ENCODE measurements around the gene OTULIN.

Gene OTULIN

DNA sequence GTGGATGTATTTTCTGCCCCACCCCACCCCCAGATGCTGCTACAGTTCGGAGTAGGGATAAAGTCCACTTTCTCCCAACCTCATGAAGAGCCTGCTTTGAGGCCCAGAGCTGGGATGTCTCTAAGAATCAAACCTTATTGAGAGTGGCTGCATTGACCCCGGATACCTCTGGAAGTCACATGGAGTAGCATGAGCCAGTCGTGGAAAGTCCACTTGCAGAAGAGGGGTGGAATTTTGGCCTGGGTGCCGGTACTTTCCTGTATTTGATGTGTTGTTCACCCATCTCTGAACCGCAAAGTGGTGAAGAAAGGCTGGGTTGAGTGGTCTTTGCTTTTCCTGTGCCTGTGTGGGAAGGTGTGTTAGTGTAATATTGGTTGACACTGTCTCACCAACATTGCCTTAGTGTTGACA lies 3.7 kb downstream of the OTULIN start:
- no peaks in the 10 kb centered on the region for H3F3A ChIP-seq (ENCODE audit: low read depth)
- no peaks in the 10 kb centered on the region for H3K36me3 ChIP-seq (ENCODE audit: insufficient read depth, low read length)
- peak overlapping the region; percentile 82 for H3K4me3 ChIP-seq (ENCODE audit: low read length, poor library complexity, severe bottlenecking)
- H3K4me1 ChIP-seq (ENCODE audit: insufficient read depth, low read length, poor library complexity, severe bottlenecking) = peaks cover 80% of the 10 kb centered on the region
- H3K9me3 ChIP-seq (ENCODE audit: insufficient read depth, low read depth, low read length) = no peaks in the 10 kb centered on the region
- TF ChIP-seq EZH2phosphoT487 (IDR thresholded peaks at IDR 0.05; ENCODE audit: borderline replicate concordance) = no peak
- no peak for TF ChIP-seq CTCF (conservative IDR thresholded peaks at IDR 0.05; ENCODE audit: low read length)
- H3K9ac ChIP-seq (ENCODE audit: low read depth, low read length, poor library complexity, severe bottlenecking) = peak overlapping the region; percentile 89
- peak overlapping the region; percentile 97 for H3K4me2 ChIP-seq (ENCODE audit: low read depth, low read length, poor library complexity, severe bottlenecking)
- H2AFZ ChIP-seq (ENCODE audit: low read length) = no peak overlapping the region
- peaks cover 91% of the 10 kb centered on the region for H3K79me2 ChIP-seq (ENCODE audit: insufficient read depth, low read length)
- H3K9me2 ChIP-seq (replicated peaks; ENCODE audit: low read depth, low read length) = no peaks in the 10 kb centered on the region
- H4K20me1 ChIP-seq (ENCODE audit: insufficient read depth, low read length, poor library complexity, severe bottlenecking) = peaks cover 82% of the 10 kb centered on the region
- no peaks in the 10 kb centered on the region for H3K27me3 ChIP-seq (ENCODE audit: insufficient read depth, low read length, poor library complexity, severe bottlenecking)

DNA sequence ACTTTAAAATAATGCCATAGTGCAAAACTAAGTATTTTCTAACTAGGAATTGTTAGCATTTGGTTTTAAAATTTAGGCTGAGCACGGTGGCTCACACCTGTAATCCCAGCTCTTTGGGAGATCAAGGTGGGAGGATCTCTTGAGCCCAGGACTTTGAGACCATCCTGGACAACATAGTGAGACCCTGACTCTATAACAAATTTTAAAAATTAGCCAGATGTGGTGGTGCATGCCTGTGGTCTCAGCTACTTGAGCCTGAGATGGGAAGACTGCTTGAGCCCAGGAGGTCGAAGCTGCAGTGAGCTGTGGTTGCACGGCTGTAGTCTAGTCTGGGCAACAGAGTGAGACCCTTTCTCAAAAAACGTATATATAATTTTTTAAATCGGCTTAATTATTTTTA lies 4.9 kb downstream of the OTULIN start:
- Histone ChIP-seq H3K9ac (ENCODE audit: low read depth, low read length, poor library complexity, severe bottlenecking) (no peak overlapping the region), H2AFZ (ENCODE audit: low read length) (no peak overlapping the region), H3K9me2 (replicated peaks; ENCODE audit: low read depth, low read length) (no peaks in the 10 kb centered on the region), H3K4me2 (ENCODE audit: low read depth, low read length, poor library complexity, severe bottlenecking) (peak overlapping the region; percentile 97), H3K27me3 (ENCODE audit: insufficient read depth, low read length, poor library complexity, severe bottlenecking) (no peaks in the 10 kb centered on the region), H3K4me1 (ENCODE audit: insufficient read depth, low read length, poor library complexity, severe bottlenecking) (peaks cover 75% of the 10 kb centered on the region), H3K9me3 (ENCODE audit: insufficient read depth, low read depth, low read length) (no peaks in the 10 kb centered on the region), H3K79me2 (ENCODE audit: insufficient read depth, low read length) (peaks cover 97% of the 10 kb centered on the region), H4K20me1 (ENCODE audit: insufficient read depth, low read length, poor library complexity, severe bottlenecking) (peaks cover 94% of the 10 kb centered on the region), H3K36me3 (ENCODE audit: insufficient read depth, low read length) (peaks cover 6% of the 10 kb centered on the region; the same call in 1 of the 2 replicates), H3K4me3 (ENCODE audit: low read length, poor library complexity, severe bottlenecking) (peak overlapping the region; percentile 19), H3F3A (ENCODE audit: low read depth) (no peaks in the 10 kb centered on the region)
- TF ChIP-seq CTCF (conservative IDR thresholded peaks at IDR 0.05; ENCODE audit: low read length) = no peak
- no peak for TF ChIP-seq EZH2phosphoT487 (IDR thresholded peaks at IDR 0.05; ENCODE audit: borderline replicate concordance)

- Histone ChIP-seq H3K9ac (ENCODE audit: low read depth, low read length, poor library complexity, severe bottlenecking) (no peak overlapping the region), H3K4me3 (ENCODE audit: low read length, poor library complexity, severe bottlenecking) (peak overlapping the region; percentile 19), H3K27me3 (ENCODE audit: insufficient read depth, low read length, poor library complexity, severe bottlenecking) (no peaks in the 10 kb centered on the region), H2AFZ (ENCODE audit: low read length) (no peak overlapping the region), H3K9me2 (replicated peaks; ENCODE audit: low read depth, low read length) (no peaks in the 10 kb centered on the region), H3K79me2 (ENCODE audit: insufficient read depth, low read length) (peaks cover 100% of the 10 kb centered on the region), H3K4me2 (ENCODE audit: low read depth, low read length, poor library complexity, severe bottlenecking) (peak overlapping the region; percentile 97), H3K36me3 (ENCODE audit: insufficient read depth, low read length) (peaks cover 6% of the 10 kb centered on the region; the same call in 1 of the 2 replicates), H3K9me3 (ENCODE audit: insufficient read depth, low read depth, low read length) (no peaks in the 10 kb centered on the region), H3F3A (ENCODE audit: low read depth) (no peaks in the 10 kb centered on the region), H3K4me1 (ENCODE audit: insufficient read depth, low read length, poor library complexity, severe bottlenecking) (peaks cover 76% of the 10 kb centered on the region), H4K20me1 (ENCODE audit: insufficient read depth, low read length, poor library complexity, severe bottlenecking) (peaks cover 99% of the 10 kb centered on the region)
- no peak for TF ChIP-seq CTCF (conservative IDR thresholded peaks at IDR 0.05; ENCODE audit: low read length)
- no peak for TF ChIP-seq EZH2phosphoT487 (IDR thresholded peaks at IDR 0.05; ENCODE audit: borderline replicate concordance)
Observed at GRCh38 chr5:14669975-14670374, 5.5 kb downstream of the OTULIN start.
